ENCODE data around the gene CHN1.

GRCh38 chr2:175005733-175006264 is 618 bp upstream of the CHN1 start:
- TF ChIP-seq CTCF (optimal IDR thresholded peaks at IDR 0.05 in 1 of 3, IDR thresholded peaks at IDR 0.05 in 1 of 3, conservative IDR thresholded peaks at IDR 0.05 in 1 of 3; ENCODE audit: extremely low read depth in 1 of 3, insufficient read depth in 2 of 3, low read length in 3 of 3) (no peak), EZH2 (IDR thresholded peaks at IDR 0.05; ENCODE audit: low read length) (no peak)
